HG03354 (cell line): Measurements from ENCODE around the gene HDLBP.

ENCODE experiments used
- ATAC-seq: cut with Tn5 transposase; IDR thresholded peaks from one replicate; pipeline ENCODE4 v1.9.1; 2021; ENCODE audit warnings: mild to moderate bottlenecking; ENCODE audit not compliant: unreplicated experiment, poor library complexity, severe bottlenecking

HDLBP gene

GRCh38 chr2:241187101-241187917, 128.2 kb downstream of the HDLBP start:
- ATAC-seq: no peak

DNA sequence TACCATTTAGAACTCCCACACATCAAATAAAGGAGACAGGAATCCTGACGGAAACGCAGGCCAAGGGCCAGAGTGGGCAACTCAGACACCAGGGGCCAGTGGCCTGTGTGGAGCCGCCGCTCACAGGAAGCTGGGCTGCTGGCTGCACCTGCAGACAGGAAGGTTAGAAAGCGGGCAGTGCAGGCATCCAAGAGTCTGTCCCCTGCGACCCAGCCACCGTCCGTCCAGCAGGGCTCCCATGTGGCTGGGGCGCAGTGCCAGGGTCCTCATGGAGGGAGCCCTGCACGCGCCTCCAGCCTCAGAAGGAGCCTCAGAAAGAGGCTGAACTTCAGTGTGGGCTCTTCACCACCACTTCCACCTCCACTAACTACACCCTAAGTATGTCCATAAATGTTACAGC, 129.5 kb downstream of the HDLBP start:
- ATAC-seq: no peak

GRCh38 chr2:241184901-241185300, 130.6 kb downstream of the HDLBP start:
- no peak for ATAC-seq

DNA sequence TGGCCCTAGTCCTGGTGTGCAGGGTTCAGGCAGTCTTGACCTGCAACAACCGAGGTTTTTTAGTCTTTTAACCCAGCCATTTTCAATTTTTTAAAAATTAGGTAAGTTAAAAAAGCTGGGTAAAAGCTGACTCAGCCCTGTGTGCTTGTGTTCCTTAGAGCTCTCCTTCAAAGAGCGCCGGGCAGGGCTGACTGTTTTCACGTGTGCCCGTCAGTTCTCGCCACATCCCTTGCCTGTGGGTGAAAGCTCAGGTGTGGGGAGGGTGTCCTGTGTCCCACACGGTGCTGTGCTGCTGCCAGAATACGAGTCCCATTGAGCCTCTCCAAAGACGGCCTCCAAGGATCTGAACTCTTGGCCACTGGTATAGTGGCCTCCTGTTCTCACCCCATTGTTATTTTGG, 132.3 kb downstream of the HDLBP start:
- ATAC-seq: no peak

DNA sequence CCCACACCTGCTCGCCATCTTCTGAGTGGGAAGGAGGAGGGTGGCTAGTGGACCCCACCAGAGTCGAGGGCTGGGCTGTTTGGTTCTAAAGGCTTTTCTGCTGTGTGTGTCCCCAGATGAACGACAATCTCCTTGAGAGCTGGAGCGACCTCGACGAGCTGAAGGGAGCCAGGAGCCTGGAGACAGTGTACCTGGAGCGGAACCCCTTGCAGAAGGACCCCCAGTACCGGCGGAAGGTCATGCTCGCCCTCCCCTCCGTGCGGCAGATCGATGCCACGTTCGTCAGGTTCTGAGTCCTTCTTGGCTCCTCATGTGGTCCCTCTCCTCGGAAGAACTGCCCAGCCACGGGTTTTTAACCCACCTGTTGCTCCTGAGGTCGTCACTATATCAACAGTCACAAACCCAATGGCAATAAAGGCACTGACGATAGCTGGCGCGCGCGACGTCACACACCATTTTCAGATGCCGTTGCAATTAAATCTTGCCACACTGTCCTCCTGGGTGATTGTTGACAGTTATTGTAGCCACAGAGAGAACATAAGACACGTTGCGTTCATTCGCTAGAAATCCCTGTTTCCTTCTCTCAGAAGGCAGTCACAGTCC, 132.8 kb downstream of the HDLBP start:
- ATAC-seq: no peak

DNA sequence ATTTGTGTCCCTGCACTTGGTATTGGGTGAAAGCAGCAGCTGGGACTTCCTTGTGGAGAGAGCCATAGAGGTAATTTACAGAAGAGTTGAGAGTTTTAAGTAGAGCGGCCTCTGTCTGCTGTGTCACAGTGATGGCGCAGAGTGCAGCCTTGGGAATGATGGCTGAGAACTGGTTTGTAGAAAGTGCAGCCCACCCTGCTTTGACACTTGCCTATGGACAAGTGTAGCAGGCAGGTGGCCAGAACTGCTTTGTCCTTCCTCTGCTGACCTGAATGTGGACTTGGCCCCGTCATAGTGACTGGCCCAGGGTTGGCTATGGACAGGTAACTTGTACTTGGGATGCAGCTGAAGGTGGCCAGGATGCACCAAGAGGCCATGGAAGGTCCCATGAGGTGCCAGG, 133.3 kb downstream of the HDLBP start:
- ATAC-seq: no peak

DNA sequence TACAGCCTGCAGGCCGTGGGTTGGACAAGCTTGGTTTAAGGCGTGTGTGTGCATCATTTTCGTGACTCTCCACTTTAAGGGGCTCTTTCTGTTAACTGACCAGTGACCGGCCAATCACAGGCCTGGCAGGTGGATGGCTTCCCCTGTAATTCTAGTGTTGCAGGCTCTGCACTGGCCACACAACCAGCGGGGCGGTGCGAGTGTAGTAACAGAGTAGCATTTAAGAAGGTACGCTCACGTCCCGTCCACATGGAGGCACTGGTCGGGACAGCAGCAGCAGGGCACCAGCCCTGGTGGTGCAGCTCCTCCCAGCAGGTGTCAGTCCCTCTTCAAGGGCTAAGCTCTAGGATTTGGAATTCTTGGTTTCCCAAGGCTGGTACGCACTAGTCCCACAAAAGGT, 135.0 kb downstream of the HDLBP start:
- no peak for ATAC-seq

DNA sequence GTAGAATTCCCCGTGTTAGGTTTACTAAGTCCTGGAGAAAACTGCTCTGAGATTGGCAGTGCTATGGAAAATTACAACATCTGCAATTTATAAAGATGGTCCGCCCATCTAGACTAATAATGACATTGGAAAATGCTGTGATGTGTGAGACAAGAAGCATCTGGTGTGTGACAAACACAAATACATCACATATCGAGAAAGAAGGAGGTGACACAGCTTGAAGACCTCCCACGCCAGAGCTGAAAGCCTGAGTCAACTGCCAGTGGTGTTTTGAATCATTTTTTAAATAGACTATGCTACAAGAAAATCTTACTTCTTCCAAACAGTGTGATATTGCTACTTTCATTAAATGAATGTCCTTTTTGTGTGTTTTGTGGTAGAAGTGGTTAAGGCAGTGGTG, 135.6 kb downstream of the HDLBP start:
- ATAC-seq: no peak

GRCh38 chr2:241178961-241179360, 136.5 kb downstream of the HDLBP start:
- ATAC-seq: no peak

DNA sequence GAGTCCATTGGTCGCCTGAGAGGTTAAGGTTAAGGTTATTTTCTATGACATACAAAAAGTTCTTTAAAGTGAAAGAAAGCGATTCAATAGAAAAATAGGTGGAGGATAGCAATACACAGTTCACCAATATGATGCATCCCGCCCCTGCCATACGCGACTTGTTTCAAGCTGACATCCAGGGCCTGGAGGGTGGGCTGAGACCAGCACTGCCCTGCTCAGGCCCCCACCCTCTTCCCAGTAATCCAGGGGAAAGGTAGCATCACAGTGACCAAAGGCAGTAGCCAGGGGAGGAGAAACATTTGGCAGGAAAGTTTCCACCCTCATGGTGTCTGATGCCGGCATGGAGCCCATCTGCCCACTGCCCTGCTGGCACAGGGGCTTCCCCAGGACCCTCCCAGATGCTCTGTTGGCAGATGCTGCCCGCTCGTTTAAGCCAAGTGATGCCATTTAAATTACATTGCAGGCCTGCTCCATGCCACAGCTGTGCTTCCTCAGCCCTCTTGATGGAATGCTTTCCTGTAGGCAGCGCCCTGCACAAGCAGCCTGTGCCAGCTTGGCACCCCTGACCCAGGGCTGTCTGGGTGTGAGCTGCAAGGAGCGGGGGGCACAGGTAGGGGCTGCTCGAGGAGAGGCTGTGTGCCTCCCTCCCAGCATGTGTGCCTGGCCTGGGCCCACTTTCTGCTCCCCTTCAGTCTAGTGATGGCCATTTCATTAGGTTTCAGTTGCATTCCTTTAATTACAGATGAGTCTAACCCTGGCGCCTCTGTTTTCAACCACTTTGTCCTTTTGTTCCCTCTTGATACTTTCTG, 137.7 kb downstream of the HDLBP start:
- no peak for ATAC-seq
